Transverse colon (tissue), 4 donors: ENCODE results near the gene MYO1B. TPM values are rescaled to one million over a fixed set of nuclear protein-coding genes. Genes with fewer than 3 reads are reported as not detected.

Experiments
- DNase-seq: peaks from one replicate; pipeline ENCODE4 v3.0.0-alpha.2; 2019
- H3K27ac ChIP-seq, 4 donors: fragments of 200-600 bp; sonication (generic); 2 replicates each; pipeline ENCODE4 v1.5.1; 2016 to 2018; ENCODE audit warnings: inconsistent platforms in 4 of 4
- H3K27me3 ChIP-seq: fragments of 200-600 bp; sonication (generic); 2 replicates; pipeline ENCODE4 v1.5.1; 2017; ENCODE audit warnings: inconsistent platforms
- H3K36me3 ChIP-seq, 4 donors: fragments of 200-600 bp; sonication (generic); 2 replicates each; pipeline ENCODE4 v1.5.1; 2017 to 2019; ENCODE audit warnings: inconsistent platforms in 4 of 4
- H3K4me1 ChIP-seq, 4 donors: fragments of 200-600 bp; sonication (generic); 2 replicates each; pipeline ENCODE4 v1.5.1; 2017 to 2020; ENCODE audit warnings: inconsistent platforms in 4 of 4
- H3K4me3 ChIP-seq, 4 donors: fragments of 200-600 bp; sonication (generic); 1 replicate in 1 of 4; 2 replicates in 3 of 4; pipeline versions ENCODE4 v1.5.1 to v1.6.1; 2017 to 2019; ENCODE audit warnings: inconsistent platforms in 4 of 4
- H3K9me3 ChIP-seq, 2 donors: fragments of 200-600 bp; sonication (generic); 2 replicates each; pipeline ENCODE4 v1.5.1; 2017 to 2019; ENCODE audit warnings: inconsistent platforms in 2 of 2
- EP300 ChIP-seq: sonication (generic); formaldehyde crosslinking; IDR thresholded peaks from one replicate; pipeline ENCODE4 v1.6.1; 2017; ENCODE audit warnings: antibody characterized with exemption, low read depth
- POLR2A ChIP-seq: fragments of 450-650 bp; IDR thresholded peaks from one replicate; pipeline ENCODE4 v1.6.1; 2016; ENCODE audit warnings: antibody characterized with exemption, mild to moderate bottlenecking, moderate library complexity
- POLR2AphosphoS5 ChIP-seq, 3 donors: sonication (generic); formaldehyde crosslinking; IDR thresholded peaks; one replicate each; pipeline ENCODE4 v1.6.1; 2016; ENCODE audit warnings: antibody characterized with exemption in 3 of 3
- WGBS, 2 donors: methylation state at CpG; one replicate each; pipeline ENCODE4 v1.1.5; 2018; ENCODE audit warnings: low coverage in 1 of 2; 5-methylcytosine and 5-hydroxymethylcytosine counted together
- in situ Hi-C, 4 donors: fragments of 200-750 bp; cut with MboI; loops; one replicate each; pipeline versions ENCODE4 v1.15.0 to v1.15.1; 2017; ENCODE audit warnings: low sequenced_read_pairs in 3 of 4, low pct_ligation_motif_present in 1 of 4, low pct_unique_long_range_greater_than_20kb in 1 of 4
- intact Hi-C: fragments of 100-400 bp; cut with DNase I; formaldehyde crosslinking; loops from one replicate; pipeline ENCODE4 v1.15.1; 2023; ENCODE audit warnings: low total_unique reads
- total RNA-seq, 4 donors: library from RNA; depleted of rRNA; stranded (reverse); fragments of >200 nt; gene quantifications; one replicate each; pipeline ENCODE4 v1.1.0, GENCODE V29; 2016
- TF ChIP-seq, protein P1 (sequence below), 5 experiments: fragments of 200-600 bp in 3 of 5; fragments of 450-650 bp in 2 of 5; sonication (generic) in 3 of 5; IDR thresholded peaks; 1 replicate in 2 of 5; 2 replicates in 3 of 5; pipeline ENCODE4 v1.5.1; 2016 to 2017; ENCODE audit warnings: antibody characterized with exemption in 5 of 5, inconsistent platforms in 3 of 5, mild to moderate bottlenecking in 2 of 5, moderate library complexity in 1 of 5

Gene MYO1B
- total RNA-seq, 4 donors from 2014 or later, result 17.9 to 37.0 (median 35.0) TPM

DNA sequence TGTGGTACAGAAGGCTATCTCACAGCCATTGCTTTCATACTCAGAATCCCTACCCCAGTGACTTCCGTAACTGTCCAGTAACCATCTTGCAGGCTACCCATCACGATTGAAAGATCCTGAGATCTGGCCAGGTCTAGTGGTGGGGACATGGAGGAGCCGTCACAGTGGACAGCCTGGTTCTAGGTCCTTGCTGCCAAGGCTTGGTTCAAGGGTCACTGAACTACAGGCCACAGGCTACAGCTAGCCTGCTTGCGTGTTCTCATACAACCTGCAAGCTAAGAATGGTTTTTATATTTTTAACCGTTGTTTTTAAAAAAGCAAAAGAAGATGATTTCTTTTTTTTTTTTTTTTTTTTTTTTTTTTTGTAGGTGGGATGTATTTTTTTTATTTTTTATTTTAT is 151.6 kb downstream of the MYO1B start:
- H3K4me3 ChIP-seq, result no peak overlapping the region
- in situ Hi-C loops, result no loop called here
- WGBS, 2 donors, result 95 to 100% methylated on average over 1 to 5 of the region's 5 CpGs
- TF ChIP-seq, protein P1, sequence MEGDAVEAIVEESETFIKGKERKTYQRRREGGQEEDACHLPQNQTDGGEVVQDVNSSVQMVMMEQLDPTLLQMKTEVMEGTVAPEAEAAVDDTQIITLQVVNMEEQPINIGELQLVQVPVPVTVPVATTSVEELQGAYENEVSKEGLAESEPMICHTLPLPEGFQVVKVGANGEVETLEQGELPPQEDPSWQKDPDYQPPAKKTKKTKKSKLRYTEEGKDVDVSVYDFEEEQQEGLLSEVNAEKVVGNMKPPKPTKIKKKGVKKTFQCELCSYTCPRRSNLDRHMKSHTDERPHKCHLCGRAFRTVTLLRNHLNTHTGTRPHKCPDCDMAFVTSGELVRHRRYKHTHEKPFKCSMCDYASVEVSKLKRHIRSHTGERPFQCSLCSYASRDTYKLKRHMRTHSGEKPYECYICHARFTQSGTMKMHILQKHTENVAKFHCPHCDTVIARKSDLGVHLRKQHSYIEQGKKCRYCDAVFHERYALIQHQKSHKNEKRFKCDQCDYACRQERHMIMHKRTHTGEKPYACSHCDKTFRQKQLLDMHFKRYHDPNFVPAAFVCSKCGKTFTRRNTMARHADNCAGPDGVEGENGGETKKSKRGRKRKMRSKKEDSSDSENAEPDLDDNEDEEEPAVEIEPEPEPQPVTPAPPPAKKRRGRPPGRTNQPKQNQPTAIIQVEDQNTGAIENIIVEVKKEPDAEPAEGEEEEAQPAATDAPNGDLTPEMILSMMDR (IDR thresholded peaks at IDR 0.05), result no peak
- TF ChIP-seq POLR2AphosphoS5 (IDR thresholded peaks at IDR 0.05) (no peak), POLR2A (no peak), EP300 (no peak)
- peaks cover 0 to 19% (median 0%) of the 10 kb centered on the region in 4 donors for H3K36me3 ChIP-seq
- H3K4me1 ChIP-seq, result no peaks in the 10 kb centered on the region
- H3K27ac ChIP-seq, result no peak overlapping the region
- H3K27me3 ChIP-seq, result no peaks in the 10 kb centered on the region
- intact Hi-C loops, result no loop called here
- no peaks in the 10 kb centered on the region for H3K9me3 ChIP-seq
- no peak for DNase-seq

DNA sequence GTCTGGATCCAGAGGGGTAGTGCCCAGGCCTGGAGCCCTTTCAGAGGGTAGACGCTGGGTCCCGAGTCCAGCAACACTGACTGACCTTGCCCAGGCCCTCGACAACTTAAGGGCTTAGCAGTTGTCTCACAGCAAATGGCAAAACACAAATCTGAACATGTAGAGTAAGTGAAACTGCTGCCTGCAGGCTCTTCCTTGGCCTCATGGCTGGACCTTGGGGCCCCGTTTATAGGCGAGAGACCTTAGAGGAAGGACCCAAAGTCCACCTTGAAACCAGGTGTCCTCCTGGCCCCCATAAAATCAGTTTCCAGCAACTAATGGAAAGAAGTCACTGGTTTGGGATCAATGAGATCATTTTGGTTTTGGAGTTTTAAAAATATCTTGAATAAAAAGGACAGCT is 154.4 kb downstream of the MYO1B start:
- Histone ChIP-seq H3K36me3 (peaks cover 0 to 6% (median 0%) of the 10 kb centered on the region in 4 donors), H3K27ac (no peak overlapping the region), H3K27me3 (no peaks in the 10 kb centered on the region), H3K4me3 (no peak overlapping the region), H3K4me1 (peaks cover 0 to 14% (median 0%) of the 10 kb centered on the region in 4 donors), H3K9me3 (no peaks in the 10 kb centered on the region)
- in situ Hi-C loops (no loop called here), intact Hi-C loops (no loop called here)
- DNase-seq, result no peak
- TF ChIP-seq, protein P1 (IDR thresholded peaks at IDR 0.05), result no peak
- no peak for TF ChIP-seq POLR2A
- TF ChIP-seq POLR2AphosphoS5 (IDR thresholded peaks at IDR 0.05), result no peak
- no peak for TF ChIP-seq EP300
- 90% methylated on average over 5 of the region's 5 CpGs; no CpG with 5 or more reads in 1 of the 2 donors for WGBS, 2 donors

DNA sequence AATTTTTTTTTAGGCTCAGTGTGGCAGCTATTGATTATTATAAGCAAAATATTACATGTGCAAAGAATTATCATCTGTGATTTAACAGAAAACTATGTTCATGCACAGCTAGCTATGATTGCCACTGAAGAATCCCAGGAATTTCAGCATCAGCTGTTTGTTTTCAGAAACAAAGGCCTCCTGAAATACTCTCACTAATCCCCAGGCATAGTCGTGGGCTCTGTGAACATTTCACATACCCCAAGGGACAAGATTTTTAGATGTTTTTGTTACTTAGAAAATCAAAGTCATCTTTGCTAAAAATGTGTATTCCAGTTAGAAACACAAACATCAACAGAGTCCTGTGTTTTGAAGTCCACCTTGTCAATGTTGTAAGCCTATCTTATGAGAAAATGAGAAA is 156.1 kb downstream of the MYO1B start:
- peaks cover 0 to 6% (median 0%) of the 10 kb centered on the region in 4 donors for H3K36me3 ChIP-seq
- no peak overlapping the region for H3K27ac ChIP-seq
- DNase-seq, result no peak
- TF ChIP-seq POLR2A, result no peak
- no peak for TF ChIP-seq POLR2AphosphoS5 (IDR thresholded peaks at IDR 0.05)
- TF ChIP-seq, protein P1 (IDR thresholded peaks at IDR 0.05), result no peak
- TF ChIP-seq EP300, result no peak
- no peaks in the 10 kb centered on the region for H3K27me3 ChIP-seq
- H3K4me1 ChIP-seq, result peaks cover 0 to 26% (median 4%) of the 10 kb centered on the region in 4 donors
- in situ Hi-C loops, result no loop called here
- no peaks in the 10 kb centered on the region for H3K9me3 ChIP-seq
- WGBS, 2 donors, result 61 to 83% methylated on average over 1 of the region's 1 CpG
- no peak overlapping the region for H3K4me3 ChIP-seq
- intact Hi-C loops, result no loop called here

DNA sequence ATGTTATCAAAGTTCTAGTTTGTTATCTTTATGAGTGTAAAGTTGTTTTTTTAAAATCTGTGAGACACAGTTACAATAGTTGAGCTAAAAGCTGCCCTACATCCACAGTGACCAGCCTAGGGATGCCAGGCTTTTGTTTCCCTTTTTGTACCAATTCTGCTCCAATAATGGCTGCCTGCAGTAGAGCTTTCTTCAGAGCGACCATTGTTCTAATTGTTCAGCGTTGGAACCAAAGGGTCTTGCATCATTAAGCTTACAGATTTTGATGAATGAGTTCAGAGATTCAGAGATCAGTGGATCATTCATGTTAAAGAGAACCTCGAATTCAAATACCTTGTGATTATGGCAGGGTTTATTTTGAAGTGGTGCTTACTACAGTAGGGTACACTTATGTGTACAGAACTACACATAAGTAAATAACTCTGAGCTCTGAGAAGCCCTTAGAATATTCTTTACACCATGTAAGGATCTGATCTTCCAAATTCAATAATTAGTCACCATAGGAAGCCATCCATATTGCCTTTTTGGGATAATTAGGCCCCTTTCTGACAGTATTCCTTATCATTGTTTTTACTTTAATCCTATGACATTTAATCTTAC is 157.9 kb downstream of the MYO1B start:
- WGBS, 2 donors, result 70 to 81% methylated on average over 3 of the region's 3 CpGs
- in situ Hi-C loops, result no loop called here
- peaks cover 0 to 6% (median 0%) of the 10 kb centered on the region in 4 donors for H3K36me3 ChIP-seq

More for the DNA sequence above, 157.9 kb downstream of the MYO1B start:
- DNase-seq, result no peak
- TF ChIP-seq POLR2A (no peak), EP300 (no peak), POLR2AphosphoS5 (IDR thresholded peaks at IDR 0.05) (no peak)
- TF ChIP-seq, protein P1 (IDR thresholded peaks at IDR 0.05), result no peak
- no peaks in the 10 kb centered on the region for H3K27me3 ChIP-seq
- intact Hi-C loops, result no loop called here
- no peak overlapping the region for H3K4me3 ChIP-seq
- H3K9me3 ChIP-seq, result no peaks in the 10 kb centered on the region
- H3K4me1 ChIP-seq, result peaks cover 0 to 26% (median 4%) of the 10 kb centered on the region in 4 donors
- no peak overlapping the region for H3K27ac ChIP-seq
